ENCODE results near the gene HERPUD1.

Gene HERPUD1

GRCh38 chr16:56885446-56886162, 46.3 kb upstream of the HERPUD1 start:
- DNase-seq: no peak
- no peak overlapping the region for H3K4me3 ChIP-seq (ENCODE audit: low read length)
- no peaks in the 10 kb centered on the region for H3K79me2 ChIP-seq (ENCODE audit: low read length)
- H2AFZ ChIP-seq (ENCODE audit: low read length): no peak overlapping the region
- H3K9me3 ChIP-seq (replicated peaks; ENCODE audit: insufficient read depth, low read length): no peaks in the 10 kb centered on the region
- H3K9ac ChIP-seq (ENCODE audit: low read length): no peak overlapping the region
- H3K4me1 ChIP-seq (ENCODE audit: low read length): peaks cover 6% of the 10 kb centered on the region
- no peaks in the 10 kb centered on the region for H3K9me2 ChIP-seq (replicated peaks; ENCODE audit: insufficient read depth, low read length)
- no peak overlapping the region for H3K27ac ChIP-seq (ENCODE audit: low read length)
- no peaks in the 10 kb centered on the region; the same call in 1 of the 2 replicates for H3F3A ChIP-seq (ENCODE audit: insufficient read depth, low read length)
- TF ChIP-seq CTCF (IDR thresholded peaks at IDR 0.05; ENCODE audit: low read length) (no peak), EZH2 (optimal IDR thresholded peaks at IDR 0.05; ENCODE audit: low read depth, low read length) (no peak), EZH2phosphoT487 (IDR thresholded peaks at IDR 0.05; ENCODE audit: low read length) (no peak)
- no peaks in the 10 kb centered on the region for H4K20me1 ChIP-seq (ENCODE audit: insufficient read depth, low read length)
- H3K27me3 ChIP-seq (replicated peaks; ENCODE audit: insufficient read depth, low read length): no peaks in the 10 kb centered on the region
- H3K36me3 ChIP-seq (replicated peaks; ENCODE audit: insufficient read depth, low read length): no peaks in the 10 kb centered on the region
- H3K4me2 ChIP-seq (ENCODE audit: low read depth, low read length): no peak overlapping the region

GRCh38 chr16:56886296-56886695, 45.6 kb upstream of the HERPUD1 start:
- Histone ChIP-seq H3K4me2 (ENCODE audit: low read depth, low read length) (no peak overlapping the region), H3F3A (ENCODE audit: insufficient read depth, low read length) (no peaks in the 10 kb centered on the region; the same call in 1 of the 2 replicates), H4K20me1 (ENCODE audit: insufficient read depth, low read length) (no peaks in the 10 kb centered on the region), H3K27ac (ENCODE audit: low read length) (no peak overlapping the region), H3K36me3 (replicated peaks; ENCODE audit: insufficient read depth, low read length) (no peaks in the 10 kb centered on the region), H2AFZ (ENCODE audit: low read length) (no peak overlapping the region), H3K4me1 (ENCODE audit: low read length) (peaks cover 6% of the 10 kb centered on the region), H3K9me2 (replicated peaks; ENCODE audit: insufficient read depth, low read length) (no peaks in the 10 kb centered on the region), H3K9ac (ENCODE audit: low read length) (no peak overlapping the region), H3K79me2 (ENCODE audit: low read length) (no peaks in the 10 kb centered on the region), H3K4me3 (ENCODE audit: low read length) (no peak overlapping the region), H3K9me3 (replicated peaks; ENCODE audit: insufficient read depth, low read length) (no peaks in the 10 kb centered on the region), H3K27me3 (replicated peaks; ENCODE audit: insufficient read depth, low read length) (no peaks in the 10 kb centered on the region)
- DNase-seq: no peak
- TF ChIP-seq CTCF (IDR thresholded peaks at IDR 0.05; ENCODE audit: low read length) (no peak), EZH2 (optimal IDR thresholded peaks at IDR 0.05; ENCODE audit: low read depth, low read length) (no peak), EZH2phosphoT487 (IDR thresholded peaks at IDR 0.05; ENCODE audit: low read length) (no peak)

GRCh38 chr16:56886826-56887225, 45.1 kb upstream of the HERPUD1 start:
- Histone ChIP-seq H3K27ac (ENCODE audit: low read length) (no peak overlapping the region), H3K79me2 (ENCODE audit: low read length) (no peaks in the 10 kb centered on the region), H3F3A (ENCODE audit: insufficient read depth, low read length) (no peaks in the 10 kb centered on the region; the same call in 1 of the 2 replicates), H3K4me1 (ENCODE audit: low read length) (peaks cover 6% of the 10 kb centered on the region), H3K27me3 (replicated peaks; ENCODE audit: insufficient read depth, low read length) (no peaks in the 10 kb centered on the region), H3K9ac (ENCODE audit: low read length) (no peak overlapping the region), H3K4me2 (ENCODE audit: low read depth, low read length) (no peak overlapping the region), H2AFZ (ENCODE audit: low read length) (no peak overlapping the region), H3K9me2 (replicated peaks; ENCODE audit: insufficient read depth, low read length) (no peaks in the 10 kb centered on the region), H3K9me3 (replicated peaks; ENCODE audit: insufficient read depth, low read length) (no peaks in the 10 kb centered on the region), H3K4me3 (ENCODE audit: low read length) (no peak overlapping the region), H3K36me3 (replicated peaks; ENCODE audit: insufficient read depth, low read length) (no peaks in the 10 kb centered on the region), H4K20me1 (ENCODE audit: insufficient read depth, low read length) (no peaks in the 10 kb centered on the region)
- TF ChIP-seq CTCF (IDR thresholded peaks at IDR 0.05; ENCODE audit: low read length) (no peak), EZH2phosphoT487 (IDR thresholded peaks at IDR 0.05; ENCODE audit: low read length) (no peak), EZH2 (optimal IDR thresholded peaks at IDR 0.05; ENCODE audit: low read depth, low read length) (no peak)
- DNase-seq: no peak

Measured in MM.1S (cell line).